ENCODE data around the gene SPATA31D1.

- TF ChIP-seq CTCF (IDR thresholded peaks at IDR 0.05) = no peak
- no peak for TF ChIP-seq EZH2 (IDR thresholded peaks at IDR 0.05; ENCODE audit: borderline replicate concordance, insufficient read depth, low read depth, low read length, poor library complexity, severe bottlenecking)
Observed at GRCh38 chr9:81953096-81953495, 35.5 kb upstream of the SPATA31D1 start.

Measured in B cell (primary cell).